ES-I3 (cell line): ENCODE results near the gene FN1.

Experiments used
- H3K36me3 ChIP-seq: 2 replicates; pipeline ENCODE4 v1.6.1; 2013; ENCODE audit warnings: mild to moderate bottlenecking, low read length, control low read depth, moderate library complexity; ENCODE audit not compliant: insufficient read depth
- H3K4me1 ChIP-seq: 2 replicates; pipeline ENCODE4 v1.6.1; 2013; ENCODE audit warnings: mild to moderate bottlenecking, control low read depth, low read length; ENCODE audit not compliant: insufficient read depth
- H3K9ac ChIP-seq: 2 replicates; pipeline ENCODE4 v1.6.1; 2013; ENCODE audit warnings: low read depth, mild to moderate bottlenecking, low read length, moderate library complexity
- H3K9me3 ChIP-seq: 2 replicates; pipeline ENCODE4 v1.6.1; 2013; ENCODE audit warnings: mild to moderate bottlenecking, low read length, moderate library complexity; ENCODE audit not compliant: control insufficient read depth, insufficient read depth

Gene FN1

DNA sequence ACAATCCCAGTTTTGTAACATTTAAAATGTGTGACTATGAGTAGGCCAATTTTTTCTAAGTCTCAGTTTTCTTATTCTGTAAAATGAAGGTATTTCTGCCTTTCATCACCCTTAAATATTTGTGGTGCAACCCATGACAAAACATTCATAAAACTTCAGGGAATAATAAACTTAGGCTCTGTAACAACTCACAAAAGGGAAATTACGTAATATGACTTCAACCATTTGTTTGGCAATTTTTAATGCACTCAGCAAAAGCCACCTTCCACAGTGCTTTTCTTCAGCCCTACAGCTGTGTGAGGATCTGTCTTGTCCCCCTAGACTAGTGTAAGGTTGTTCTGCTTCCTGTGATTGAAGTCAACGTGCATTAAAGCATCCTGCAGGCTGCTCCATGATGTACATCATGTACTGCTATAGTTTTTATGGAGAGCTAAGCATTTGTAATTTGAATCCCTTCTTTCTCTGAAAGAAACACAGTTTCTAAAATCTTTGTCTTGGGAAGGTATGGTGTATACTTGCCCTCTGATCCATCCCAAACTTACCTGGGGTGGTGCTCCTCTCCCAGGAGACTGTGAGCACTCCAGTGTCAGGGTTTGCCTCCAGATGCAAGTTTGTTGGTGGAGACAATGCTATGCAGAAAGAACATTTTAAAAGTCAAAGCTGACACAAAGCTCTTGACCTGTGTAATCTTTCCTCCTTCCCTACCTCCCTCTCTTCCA, 39.1 kb downstream of the FN1 start:
- Histone ChIP-seq H3K9ac (no peak overlapping the region), H3K4me1 (peaks cover 3% of the 10 kb centered on the region; the same call in 1 of the 2 replicates), H3K36me3 (peaks cover 17% of the 10 kb centered on the region), H3K9me3 (no peaks in the 10 kb centered on the region)

GRCh38 chr2:215395687-215396460, 40.0 kb downstream of the FN1 start:
- Histone ChIP-seq H3K9ac (no peak overlapping the region), H3K4me1 (peaks cover 3% of the 10 kb centered on the region; the same call in 1 of the 2 replicates), H3K36me3 (peaks cover 17% of the 10 kb centered on the region), H3K9me3 (no peaks in the 10 kb centered on the region)

DNA sequence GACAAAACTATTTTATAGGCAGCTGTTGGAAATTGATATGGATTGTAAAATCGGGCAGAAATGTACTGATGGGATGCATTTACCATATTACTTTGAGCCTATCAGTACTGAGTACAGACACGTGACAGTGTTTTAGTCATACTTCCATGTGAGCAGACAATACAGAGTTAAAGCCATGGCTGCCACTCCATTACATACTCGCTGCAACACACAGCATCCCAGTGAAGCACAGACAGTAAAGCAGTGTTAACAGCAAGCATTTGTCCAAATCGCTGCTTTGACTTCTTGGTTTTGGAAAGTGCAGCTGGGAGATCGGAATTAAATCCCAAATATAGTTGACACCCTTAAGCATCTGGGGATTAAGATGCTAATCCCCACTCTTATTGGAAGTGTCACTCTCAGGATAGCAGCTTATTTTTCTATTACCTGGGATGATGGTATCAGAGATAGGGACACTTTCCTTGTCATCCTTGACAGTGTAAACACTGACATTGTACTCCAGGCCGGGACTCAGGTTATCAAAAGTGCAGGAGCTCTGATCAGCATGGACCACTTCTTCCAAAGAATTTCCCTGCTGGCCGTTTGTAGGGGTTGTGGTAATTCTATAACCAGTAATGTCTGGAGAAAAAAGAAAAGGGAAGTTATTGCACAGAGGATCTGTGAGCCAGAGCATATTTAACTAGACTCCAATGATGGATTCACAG, 41.6 kb downstream of the FN1 start:
- no peak overlapping the region for H3K9ac ChIP-seq
- peaks cover 3% of the 10 kb centered on the region; the same call in 1 of the 2 replicates for H3K4me1 ChIP-seq
- peaks cover 14% of the 10 kb centered on the region for H3K36me3 ChIP-seq
- no peaks in the 10 kb centered on the region for H3K9me3 ChIP-seq

DNA sequence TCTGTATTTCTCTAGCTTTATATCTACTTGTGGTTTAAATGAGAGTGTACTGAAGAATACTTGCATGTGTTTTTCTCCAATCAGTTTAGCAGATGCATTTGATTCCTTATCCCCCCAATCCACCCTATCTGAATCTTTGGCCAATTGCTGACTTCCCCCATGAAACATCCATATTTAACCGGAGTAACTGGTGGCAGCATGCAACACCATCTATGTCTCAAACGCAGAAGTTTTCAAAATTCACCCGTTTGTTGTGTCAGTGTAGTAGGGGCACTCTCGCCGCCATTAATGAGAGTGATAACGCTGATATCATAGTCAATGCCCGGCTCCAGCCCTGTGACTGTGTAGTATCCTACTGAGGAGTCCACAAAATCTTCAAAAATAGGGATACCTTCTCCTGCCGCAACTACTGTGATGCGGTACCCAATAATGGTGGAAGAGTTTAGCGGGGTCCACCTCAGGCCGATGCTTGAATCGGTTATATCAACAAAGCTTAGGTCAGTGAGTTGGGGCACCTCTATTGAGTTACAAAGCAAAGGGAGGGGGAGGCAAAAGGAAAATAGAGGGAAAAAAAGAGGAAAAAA, 43.1 kb downstream of the FN1 start:
- Histone ChIP-seq H3K9me3 (no peaks in the 10 kb centered on the region), H3K9ac (no peak overlapping the region), H3K36me3 (peaks cover 13% of the 10 kb centered on the region), H3K4me1 (peaks cover 11% of the 10 kb centered on the region)

- peaks cover 9% of the 10 kb centered on the region for H3K4me1 ChIP-seq
- H3K36me3 ChIP-seq, result peaks cover 13% of the 10 kb centered on the region
- H3K9ac ChIP-seq, result no peak overlapping the region
- H3K9me3 ChIP-seq, result no peaks in the 10 kb centered on the region
Measured at GRCh38 chr2:215392164-215392563, 43.7 kb downstream of the FN1 start.

DNA sequence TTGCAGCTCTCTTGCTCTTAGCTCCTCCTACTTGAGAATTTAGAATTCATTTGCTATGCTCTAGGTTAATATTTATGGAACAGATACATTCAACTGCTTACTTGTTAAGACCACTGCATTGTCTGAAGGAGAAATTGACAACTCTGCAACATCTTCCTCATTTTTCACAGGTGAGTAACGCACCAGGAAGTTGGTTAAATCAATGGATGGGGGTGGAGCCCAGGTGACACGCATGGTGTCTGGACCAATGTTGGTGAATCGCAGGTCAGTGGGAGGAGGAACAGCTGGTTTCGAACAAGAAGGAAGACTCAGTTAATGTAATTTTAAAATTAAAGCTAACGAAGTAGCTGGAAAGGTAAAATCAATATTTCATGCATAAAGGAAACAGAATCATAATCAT, 44.3 kb downstream of the FN1 start:
- Histone ChIP-seq H3K4me1 (peaks cover 9% of the 10 kb centered on the region), H3K9me3 (no peaks in the 10 kb centered on the region), H3K36me3 (peaks cover 13% of the 10 kb centered on the region), H3K9ac (no peak overlapping the region)

DNA sequence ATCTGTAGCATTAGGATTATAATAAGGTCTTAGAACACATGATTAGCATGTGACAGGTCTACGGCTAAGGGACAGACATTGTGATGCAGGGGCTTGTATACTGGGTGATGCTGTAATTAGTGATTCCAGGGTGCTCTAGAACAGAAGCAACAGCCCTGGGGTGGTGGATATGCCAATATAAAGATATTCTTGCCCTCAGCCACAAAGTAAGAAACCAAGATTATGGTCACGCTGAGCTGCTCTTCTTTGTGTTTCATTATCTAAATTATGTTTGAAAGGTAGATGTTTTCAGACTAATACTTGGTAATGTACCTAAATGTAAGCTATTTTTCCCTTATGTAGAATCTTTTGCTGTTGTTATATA, 45.3 kb downstream of the FN1 start:
- no peaks in the 10 kb centered on the region for H3K9me3 ChIP-seq
- peaks cover 9% of the 10 kb centered on the region for H3K4me1 ChIP-seq
- H3K9ac ChIP-seq, result no peak overlapping the region
- H3K36me3 ChIP-seq, result peaks cover 13% of the 10 kb centered on the region

DNA sequence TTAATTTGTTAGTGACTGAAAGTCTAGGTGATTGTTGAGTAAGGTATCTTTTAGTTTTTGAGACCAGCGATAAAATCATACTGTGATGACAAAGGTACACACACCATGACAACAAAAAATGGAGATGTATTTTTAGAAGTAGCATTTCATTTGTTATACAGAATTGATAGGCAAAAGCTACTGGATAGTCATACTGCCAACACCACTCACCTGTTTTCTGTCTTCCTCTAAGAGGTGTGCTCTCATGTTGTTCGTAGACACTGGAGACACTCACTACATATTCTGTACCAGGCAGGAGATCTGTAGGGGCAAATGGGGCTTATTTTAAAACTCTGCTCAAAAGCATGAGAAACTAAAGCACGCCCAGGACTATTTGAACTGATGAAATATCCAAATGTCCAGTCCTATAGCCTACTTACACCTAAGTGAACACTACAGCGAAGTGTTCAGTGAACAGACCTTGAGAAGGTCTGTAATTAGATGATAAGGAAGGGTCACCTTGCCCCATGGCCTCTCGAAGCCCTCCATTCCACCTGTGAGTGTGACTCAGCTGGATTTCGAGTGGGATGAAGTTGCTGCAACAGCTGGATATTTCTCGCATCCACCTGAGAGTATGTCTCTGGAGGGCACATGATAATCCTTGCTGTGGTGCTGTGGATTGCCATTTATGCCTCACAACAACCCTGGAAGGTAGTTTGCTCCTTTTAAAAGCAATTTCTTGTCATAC, 47.7 kb downstream of the FN1 start:
- Histone ChIP-seq H3K9ac (no peak overlapping the region), H3K36me3 (peaks cover 5% of the 10 kb centered on the region), H3K4me1 (peaks cover 9% of the 10 kb centered on the region)

DNA sequence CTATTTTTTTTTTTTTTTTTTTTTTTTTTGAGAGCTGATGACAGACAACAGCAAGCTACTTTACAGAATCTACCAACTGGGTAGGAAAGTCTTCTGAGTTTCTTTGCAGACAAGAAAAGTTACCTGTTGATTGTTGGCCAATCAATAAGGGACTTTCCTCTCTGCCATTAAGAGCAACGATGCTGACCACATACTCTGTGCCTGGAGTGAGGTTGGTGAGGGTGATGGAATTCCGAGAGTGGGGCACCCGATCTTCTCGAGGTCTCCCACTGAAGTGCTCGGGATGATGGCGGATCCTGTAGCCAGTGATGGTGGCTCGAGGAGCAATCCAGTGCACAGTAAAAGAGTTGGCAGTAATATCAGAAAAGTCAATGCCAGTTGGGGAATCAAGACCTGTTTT, 49.3 kb downstream of the FN1 start:
- H3K36me3 ChIP-seq, result peaks cover 6% of the 10 kb centered on the region
- peaks cover 9% of the 10 kb centered on the region for H3K4me1 ChIP-seq
- no peaks in the 10 kb centered on the region for H3K9me3 ChIP-seq
- H3K9ac ChIP-seq, result no peak overlapping the region

More for the DNA sequence above, 47.7 kb downstream of the FN1 start:
- no peaks in the 10 kb centered on the region for H3K9me3 ChIP-seq

DNA sequence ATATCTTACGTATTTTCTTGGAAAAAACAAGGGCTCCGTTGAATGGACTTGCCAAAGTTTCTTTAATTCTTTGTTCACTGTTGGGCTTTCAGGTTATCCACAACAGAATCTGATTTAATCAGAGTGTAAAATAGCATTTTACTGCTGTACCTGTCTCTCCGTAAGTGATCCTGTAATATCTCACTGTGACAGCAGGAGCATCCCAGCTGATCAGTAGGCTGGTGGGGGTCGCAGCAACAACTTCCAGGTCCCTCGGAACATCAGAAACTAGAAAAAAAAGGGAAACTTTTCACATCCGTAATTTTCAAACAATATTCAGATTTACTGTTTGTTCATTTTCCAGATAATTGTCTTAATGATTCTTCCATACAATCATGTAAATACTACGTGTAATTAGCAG, 51.2 kb downstream of the FN1 start:
- Histone ChIP-seq H3K4me1 (peaks cover 9% of the 10 kb centered on the region), H3K9ac (no peak overlapping the region), H3K36me3 (peaks cover 11% of the 10 kb centered on the region), H3K9me3 (no peaks in the 10 kb centered on the region)

- Histone ChIP-seq H3K4me1 (peaks cover 9% of the 10 kb centered on the region), H3K9me3 (no peaks in the 10 kb centered on the region), H3K9ac (no peak overlapping the region), H3K36me3 (peaks cover 15% of the 10 kb centered on the region)
Measured at GRCh38 chr2:215383652-215384279, 52.1 kb downstream of the FN1 start.

DNA sequence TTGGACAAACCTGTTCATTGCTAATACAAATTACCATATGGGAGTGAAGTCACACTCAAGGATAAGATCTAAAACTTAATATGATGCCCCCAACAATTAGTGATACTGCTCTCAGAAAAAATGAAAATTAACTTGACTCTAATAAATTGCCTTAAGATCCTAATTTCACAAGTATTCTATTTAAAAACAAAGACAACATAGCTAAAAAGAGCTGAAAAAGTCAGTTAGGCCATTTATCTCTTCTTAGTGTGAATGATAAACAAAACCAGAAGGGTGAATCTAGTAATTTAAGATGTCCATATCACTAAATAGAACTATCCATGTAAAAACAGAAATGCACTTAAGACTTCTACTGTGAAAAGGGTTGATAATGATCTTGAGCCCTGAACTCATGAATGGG, 53.4 kb downstream of the FN1 start:
- Histone ChIP-seq H3K9ac (no peak overlapping the region), H3K9me3 (no peaks in the 10 kb centered on the region), H3K36me3 (peaks cover 15% of the 10 kb centered on the region), H3K4me1 (no peaks in the 10 kb centered on the region)

DNA sequence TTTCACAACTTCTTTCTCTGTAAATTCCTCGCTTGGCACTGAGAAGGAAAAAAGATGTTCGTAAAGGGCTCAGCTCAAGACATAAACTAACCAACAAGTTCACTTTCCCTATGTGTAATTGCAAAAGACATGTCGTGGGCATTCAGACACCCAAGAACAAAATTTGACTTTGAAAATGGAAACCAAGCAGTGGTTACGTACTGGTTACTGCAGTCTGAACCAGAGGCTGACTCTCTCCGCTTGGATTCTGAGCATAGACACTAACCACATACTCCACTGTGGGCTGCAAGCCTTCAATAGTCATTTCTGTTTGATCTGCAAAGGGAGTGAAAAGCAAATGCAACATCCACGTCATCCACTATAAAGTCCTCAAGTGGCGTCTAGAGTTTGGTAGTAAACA, 53.9 kb downstream of the FN1 start:
- Histone ChIP-seq H3K36me3 (peaks cover 15% of the 10 kb centered on the region), H3K9ac (no peak overlapping the region), H3K4me1 (no peaks in the 10 kb centered on the region), H3K9me3 (no peaks in the 10 kb centered on the region)
